ENCODE data around the gene NEO1.

NEO1 gene

DNA sequence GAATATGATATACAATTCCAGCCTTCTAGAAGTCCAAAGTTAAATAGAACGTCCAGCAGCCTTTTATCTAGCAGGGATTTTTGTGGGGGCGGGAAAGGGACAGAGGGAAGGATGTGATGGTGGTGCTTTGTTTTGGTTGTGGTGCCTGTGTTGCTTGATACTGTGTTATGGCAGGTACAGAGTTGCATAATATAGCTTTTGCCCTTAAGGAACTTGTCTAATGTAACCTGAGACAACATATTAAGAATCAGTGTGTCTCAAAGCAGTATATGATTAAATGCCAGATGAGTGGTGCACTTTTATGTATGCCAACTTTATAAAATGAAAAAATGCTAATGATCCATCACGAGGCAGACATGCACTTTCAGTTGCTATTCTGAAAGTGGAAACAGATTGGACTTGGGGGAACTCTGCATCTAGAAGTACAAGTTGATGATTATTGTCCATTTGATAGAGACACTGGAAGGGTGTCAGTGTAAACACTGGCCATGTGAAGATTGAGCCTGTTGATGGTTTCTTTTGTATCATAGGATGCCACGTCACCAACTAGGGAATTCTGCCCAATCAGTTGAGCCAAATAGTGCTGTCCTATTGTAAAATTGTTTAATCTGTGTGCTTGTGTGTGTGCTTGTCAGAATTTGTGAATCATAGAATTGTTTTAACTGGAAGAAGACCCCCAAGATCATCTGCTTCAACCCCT lies 23.0 kb downstream of the NEO1 start:
- no peak for TF ChIP-seq ZNF8 (CRISPR knock-in tag; IDR thresholded peaks at IDR 0.05)
- no peak for TF ChIP-seq RARB (CRISPR knock-in tag; IDR thresholded peaks at IDR 0.05)
- TF ChIP-seq BACH2 (CRISPR knock-in tag; IDR thresholded peaks at IDR 0.05; ENCODE audit: borderline replicate concordance): no peak
- TF ChIP-seq, protein P1, sequence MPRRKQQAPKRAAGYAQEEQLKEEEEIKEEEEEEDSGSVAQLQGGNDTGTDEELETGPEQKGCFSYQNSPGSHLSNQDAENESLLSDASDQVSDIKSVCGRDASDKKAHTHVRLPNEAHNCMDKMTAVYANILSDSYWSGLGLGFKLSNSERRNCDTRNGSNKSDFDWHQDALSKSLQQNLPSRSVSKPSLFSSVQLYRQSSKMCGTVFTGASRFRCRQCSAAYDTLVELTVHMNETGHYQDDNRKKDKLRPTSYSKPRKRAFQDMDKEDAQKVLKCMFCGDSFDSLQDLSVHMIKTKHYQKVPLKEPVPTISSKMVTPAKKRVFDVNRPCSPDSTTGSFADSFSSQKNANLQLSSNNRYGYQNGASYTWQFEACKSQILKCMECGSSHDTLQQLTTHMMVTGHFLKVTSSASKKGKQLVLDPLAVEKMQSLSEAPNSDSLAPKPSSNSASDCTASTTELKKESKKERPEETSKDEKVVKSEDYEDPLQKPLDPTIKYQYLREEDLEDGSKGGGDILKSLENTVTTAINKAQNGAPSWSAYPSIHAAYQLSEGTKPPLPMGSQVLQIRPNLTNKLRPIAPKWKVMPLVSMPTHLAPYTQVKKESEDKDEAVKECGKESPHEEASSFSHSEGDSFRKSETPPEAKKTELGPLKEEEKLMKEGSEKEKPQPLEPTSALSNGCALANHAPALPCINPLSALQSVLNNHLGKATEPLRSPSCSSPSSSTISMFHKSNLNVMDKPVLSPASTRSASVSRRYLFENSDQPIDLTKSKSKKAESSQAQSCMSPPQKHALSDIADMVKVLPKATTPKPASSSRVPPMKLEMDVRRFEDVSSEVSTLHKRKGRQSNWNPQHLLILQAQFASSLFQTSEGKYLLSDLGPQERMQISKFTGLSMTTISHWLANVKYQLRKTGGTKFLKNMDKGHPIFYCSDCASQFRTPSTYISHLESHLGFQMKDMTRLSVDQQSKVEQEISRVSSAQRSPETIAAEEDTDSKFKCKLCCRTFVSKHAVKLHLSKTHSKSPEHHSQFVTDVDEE (CRISPR knock-in tag; IDR thresholded peaks at IDR 0.05): no peak
- TF ChIP-seq TOX (CRISPR knock-in tag; IDR thresholded peaks at IDR 0.05; ENCODE audit: borderline replicate concordance): no peak
- no peak for TF ChIP-seq ZFP3 (CRISPR knock-in tag; IDR thresholded peaks at IDR 0.05)
- no peak for TF ChIP-seq ZFP30 (CRISPR knock-in tag; IDR thresholded peaks at IDR 0.05)
- TF ChIP-seq, protein P2, sequence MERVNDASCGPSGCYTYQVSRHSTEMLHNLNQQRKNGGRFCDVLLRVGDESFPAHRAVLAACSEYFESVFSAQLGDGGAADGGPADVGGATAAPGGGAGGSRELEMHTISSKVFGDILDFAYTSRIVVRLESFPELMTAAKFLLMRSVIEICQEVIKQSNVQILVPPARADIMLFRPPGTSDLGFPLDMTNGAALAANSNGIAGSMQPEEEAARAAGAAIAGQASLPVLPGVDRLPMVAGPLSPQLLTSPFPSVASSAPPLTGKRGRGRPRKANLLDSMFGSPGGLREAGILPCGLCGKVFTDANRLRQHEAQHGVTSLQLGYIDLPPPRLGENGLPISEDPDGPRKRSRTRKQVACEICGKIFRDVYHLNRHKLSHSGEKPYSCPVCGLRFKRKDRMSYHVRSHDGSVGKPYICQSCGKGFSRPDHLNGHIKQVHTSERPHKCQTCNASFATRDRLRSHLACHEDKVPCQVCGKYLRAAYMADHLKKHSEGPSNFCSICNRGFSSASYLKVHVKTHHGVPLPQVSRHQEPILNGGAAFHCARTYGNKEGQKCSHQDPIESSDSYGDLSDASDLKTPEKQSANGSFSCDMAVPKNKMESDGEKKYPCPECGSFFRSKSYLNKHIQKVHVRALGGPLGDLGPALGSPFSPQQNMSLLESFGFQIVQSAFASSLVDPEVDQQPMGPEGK (CRISPR knock-in tag; IDR thresholded peaks at IDR 0.05; ENCODE audit: borderline replicate concordance): no peak
- TF ChIP-seq, protein P3, sequence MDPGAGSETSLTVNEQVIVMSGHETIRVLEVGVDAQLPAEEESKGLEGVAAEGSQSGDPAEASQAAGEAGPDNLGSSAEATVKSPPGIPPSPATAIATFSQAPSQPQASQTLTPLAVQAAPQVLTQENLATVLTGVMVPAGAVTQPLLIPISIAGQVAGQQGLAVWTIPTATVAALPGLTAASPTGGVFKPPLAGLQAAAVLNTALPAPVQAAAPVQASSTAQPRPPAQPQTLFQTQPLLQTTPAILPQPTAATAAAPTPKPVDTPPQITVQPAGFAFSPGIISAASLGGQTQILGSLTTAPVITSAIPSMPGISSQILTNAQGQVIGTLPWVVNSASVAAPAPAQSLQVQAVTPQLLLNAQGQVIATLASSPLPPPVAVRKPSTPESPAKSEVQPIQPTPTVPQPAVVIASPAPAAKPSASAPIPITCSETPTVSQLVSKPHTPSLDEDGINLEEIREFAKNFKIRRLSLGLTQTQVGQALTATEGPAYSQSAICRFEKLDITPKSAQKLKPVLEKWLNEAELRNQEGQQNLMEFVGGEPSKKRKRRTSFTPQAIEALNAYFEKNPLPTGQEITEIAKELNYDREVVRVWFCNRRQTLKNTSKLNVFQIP (CRISPR knock-in tag; IDR thresholded peaks at IDR 0.05; ENCODE audit: borderline replicate concordance, low read depth): no peak
- no peak for TF ChIP-seq ZC3H10 (CRISPR knock-in tag; IDR thresholded peaks at IDR 0.05)
- no peak for TF ChIP-seq OSR1 (CRISPR knock-in tag; IDR thresholded peaks at IDR 0.05)
- no peak for TF ChIP-seq ISL1 (CRISPR knock-in tag; IDR thresholded peaks at IDR 0.05)
- no peak for TF ChIP-seq SNAI2 (CRISPR knock-in tag; IDR thresholded peaks at IDR 0.05)
- no peak for TF ChIP-seq CSDC2 (CRISPR knock-in tag; IDR thresholded peaks at IDR 0.05)
- TF ChIP-seq ARNTL (CRISPR knock-in tag; IDR thresholded peaks at IDR 0.05; ENCODE audit: borderline replicate concordance, low read depth): no peak
- TF ChIP-seq GLIS3 (CRISPR knock-in tag; IDR thresholded peaks at IDR 0.05): no peak
- ATAC-seq: no peak

DNA sequence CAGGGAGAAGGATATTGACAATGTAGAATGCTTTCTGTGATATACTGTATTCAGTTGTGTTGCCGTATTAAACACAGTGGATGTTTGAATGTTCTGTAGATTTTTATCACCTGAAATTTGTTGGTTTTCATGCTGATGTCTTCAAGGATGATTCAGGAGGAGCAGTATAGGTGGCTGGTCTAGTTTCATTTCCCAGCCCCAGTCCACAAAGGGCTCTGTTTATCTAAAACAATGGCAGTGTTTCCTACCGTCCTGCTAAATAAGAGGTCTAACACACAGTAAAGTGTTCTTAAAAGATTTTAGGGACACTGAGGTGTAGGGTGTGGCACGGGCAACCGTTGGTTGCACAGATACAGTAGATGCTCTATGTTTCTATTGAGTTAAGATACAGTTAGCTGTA lies 26.0 kb downstream of the NEO1 start:
- no peak for TF ChIP-seq ESRRG (CRISPR knock-in tag; IDR thresholded peaks at IDR 0.05)
- no peak for TF ChIP-seq ZFP30 (CRISPR knock-in tag; IDR thresholded peaks at IDR 0.05)
- TF ChIP-seq, protein P2 (CRISPR knock-in tag; IDR thresholded peaks at IDR 0.05; ENCODE audit: borderline replicate concordance): no peak
- no peak for TF ChIP-seq TOX (CRISPR knock-in tag; IDR thresholded peaks at IDR 0.05; ENCODE audit: borderline replicate concordance)
- TF ChIP-seq, protein P1 (CRISPR knock-in tag; IDR thresholded peaks at IDR 0.05): no peak
- no peak for TF ChIP-seq CSDC2 (CRISPR knock-in tag; IDR thresholded peaks at IDR 0.05)
- TF ChIP-seq ZC3H10 (CRISPR knock-in tag; IDR thresholded peaks at IDR 0.05): no peak
- no peak for TF ChIP-seq TCF4 (CRISPR knock-in tag; IDR thresholded peaks at IDR 0.05; ENCODE audit: borderline replicate concordance)
- no peak for TF ChIP-seq ZFP3 (CRISPR knock-in tag; IDR thresholded peaks at IDR 0.05)
- no peak for TF ChIP-seq ZNF8 (CRISPR knock-in tag; IDR thresholded peaks at IDR 0.05)
- no peak for TF ChIP-seq CREB5 (CRISPR knock-in tag; IDR thresholded peaks at IDR 0.05; ENCODE audit: low read depth)
- TF ChIP-seq, protein P3 (CRISPR knock-in tag; IDR thresholded peaks at IDR 0.05; ENCODE audit: borderline replicate concordance, low read depth): no peak
- TF ChIP-seq, protein P4, sequence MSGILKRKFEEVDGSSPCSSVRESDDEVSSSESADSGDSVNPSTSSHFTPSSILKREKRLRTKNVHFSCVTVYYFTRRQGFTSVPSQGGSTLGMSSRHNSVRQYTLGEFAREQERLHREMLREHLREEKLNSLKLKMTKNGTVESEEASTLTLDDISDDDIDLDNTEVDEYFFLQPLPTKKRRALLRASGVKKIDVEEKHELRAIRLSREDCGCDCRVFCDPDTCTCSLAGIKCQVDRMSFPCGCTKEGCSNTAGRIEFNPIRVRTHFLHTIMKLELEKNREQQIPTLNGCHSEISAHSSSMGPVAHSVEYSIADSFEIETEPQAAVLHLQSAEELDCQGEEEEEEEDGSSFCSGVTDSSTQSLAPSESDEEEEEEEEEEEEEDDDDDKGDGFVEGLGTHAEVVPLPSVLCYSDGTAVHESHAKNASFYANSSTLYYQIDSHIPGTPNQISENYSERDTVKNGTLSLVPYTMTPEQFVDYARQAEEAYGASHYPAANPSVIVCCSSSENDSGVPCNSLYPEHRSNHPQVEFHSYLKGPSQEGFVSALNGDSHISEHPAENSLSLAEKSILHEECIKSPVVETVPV (CRISPR knock-in tag; IDR thresholded peaks at IDR 0.05): no peak
- TF ChIP-seq BACH2 (CRISPR knock-in tag; IDR thresholded peaks at IDR 0.05; ENCODE audit: borderline replicate concordance): no peak
- TF ChIP-seq ARNTL (CRISPR knock-in tag; IDR thresholded peaks at IDR 0.05; ENCODE audit: borderline replicate concordance, low read depth): no peak
- TF ChIP-seq RARB (CRISPR knock-in tag; IDR thresholded peaks at IDR 0.05): no peak

More for the DNA sequence above, 26.0 kb downstream of the NEO1 start:
- ATAC-seq: no peak
